WTC11 (cell line): Measurements from ENCODE around the gene CCDC182.

Experiments used
- JUN ChIP-seq: sonication (generic); formaldehyde crosslinking; IDR thresholded peaks from 2 replicates; pipeline ENCODE4 v1.8.0; 2023; ENCODE audit warnings: mild to moderate bottlenecking, missing genetic modification reagents
- KAT7 ChIP-seq: sonication (generic); formaldehyde crosslinking; IDR thresholded peaks from 2 replicates; pipeline ENCODE4 v1.8.1; 2023; ENCODE audit warnings: missing genetic modification reagents, mild to moderate bottlenecking, borderline replicate concordance
- NFE2L1 ChIP-seq: sonication (generic); formaldehyde crosslinking; IDR thresholded peaks from 2 replicates; pipeline ENCODE4 v1.8.1; 2023; ENCODE audit warnings: missing genetic modification reagents
- RELA ChIP-seq: sonication (generic); formaldehyde crosslinking; IDR thresholded peaks from 2 replicates; pipeline ENCODE4 v1.8.1; 2022; ENCODE audit warnings: missing genetic modification reagents, mild to moderate bottlenecking, borderline replicate concordance
- TP53 ChIP-seq: sonication (generic); formaldehyde crosslinking; IDR thresholded peaks from 2 replicates; pipeline ENCODE4 v1.8.1; 2023; ENCODE audit warnings: mild to moderate bottlenecking, missing genetic modification reagents
- TF ChIP-seq, protein P1 (sequence below): sonication (generic); formaldehyde crosslinking; IDR thresholded peaks from 2 replicates; pipeline ENCODE4 v1.8.0; 2022; ENCODE audit warnings: mild to moderate bottlenecking, missing genetic modification reagents
- TF ChIP-seq, protein P2 (sequence below): fragments of 200-600 bp; IDR thresholded peaks from 2 replicates; pipeline ENCODE4 v1.8.0; 2022; ENCODE audit warnings: antibody characterized with exemption
- TF ChIP-seq, protein P3 (sequence below): sonication (generic); formaldehyde crosslinking; IDR thresholded peaks from 2 replicates; pipeline ENCODE4 v1.8.1; 2022; ENCODE audit warnings: mild to moderate bottlenecking, missing genetic modification reagents, moderate library complexity, borderline replicate concordance
- TF ChIP-seq, protein P4 (sequence below): sonication (generic); formaldehyde crosslinking; IDR thresholded peaks from 2 replicates; pipeline ENCODE4 v1.8.1; 2022; ENCODE audit warnings: low read depth, mild to moderate bottlenecking, moderate library complexity, missing genetic modification reagents, borderline replicate concordance
- TF ChIP-seq, protein P5 (sequence below): sonication (generic); formaldehyde crosslinking; IDR thresholded peaks from 2 replicates; pipeline ENCODE4 v1.8.0; 2022; ENCODE audit warnings: mild to moderate bottlenecking, missing genetic modification reagents
- TF ChIP-seq, protein P6 (sequence below): sonication (generic); formaldehyde crosslinking; IDR thresholded peaks from 2 replicates; pipeline ENCODE4 v1.8.1; 2023; ENCODE audit warnings: mild to moderate bottlenecking, missing genetic modification reagents, moderate library complexity
- TF ChIP-seq, protein P7 (sequence below): sonication (generic); formaldehyde crosslinking; IDR thresholded peaks from 2 replicates; pipeline ENCODE4 v1.8.1; 2023; ENCODE audit warnings: mild to moderate bottlenecking, missing genetic modification reagents

DNA sequence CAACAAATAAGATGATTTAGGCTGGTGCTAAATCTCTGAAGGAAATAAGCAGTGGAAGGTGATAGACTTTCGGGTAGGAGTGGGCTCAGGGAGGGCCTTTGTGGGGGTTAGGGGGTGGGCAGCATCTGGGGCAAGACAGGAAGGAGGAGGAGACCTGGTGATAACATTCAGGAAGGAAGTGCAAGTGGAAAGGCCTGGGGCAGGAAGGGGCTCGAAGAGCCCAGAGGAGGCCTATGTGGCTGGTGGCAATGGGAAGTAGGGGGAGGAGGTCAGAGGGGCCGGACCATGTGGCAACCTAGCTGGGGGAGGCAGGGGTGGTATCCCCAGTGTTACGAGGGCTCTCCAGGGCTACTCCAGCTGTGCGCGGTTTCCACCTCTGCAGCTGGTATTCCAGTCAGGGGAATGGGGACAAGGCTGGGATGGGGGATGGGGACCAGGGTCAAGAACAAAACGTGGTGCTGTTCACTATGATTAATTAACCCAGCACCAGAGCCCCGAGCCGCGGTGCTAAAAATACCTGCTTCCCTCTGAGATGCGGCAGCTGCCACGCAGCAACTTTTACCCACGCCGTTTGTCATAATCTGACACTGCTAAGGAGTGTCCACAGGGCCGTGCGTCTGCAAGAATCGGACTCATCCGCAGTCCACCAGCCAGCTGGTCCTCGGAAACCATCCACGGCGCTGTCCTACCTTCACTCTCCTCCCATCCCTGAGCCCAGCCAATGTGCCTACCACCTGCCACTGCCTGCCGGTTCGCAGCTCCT lies 5.2 kb upstream of the CCDC182 start:
- TF ChIP-seq, protein P1, sequence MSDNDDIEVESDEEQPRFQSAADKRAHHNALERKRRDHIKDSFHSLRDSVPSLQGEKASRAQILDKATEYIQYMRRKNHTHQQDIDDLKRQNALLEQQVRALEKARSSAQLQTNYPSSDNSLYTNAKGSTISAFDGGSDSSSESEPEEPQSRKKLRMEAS (CRISPR knock-in tag) = no peak
- TF ChIP-seq, protein P2, sequence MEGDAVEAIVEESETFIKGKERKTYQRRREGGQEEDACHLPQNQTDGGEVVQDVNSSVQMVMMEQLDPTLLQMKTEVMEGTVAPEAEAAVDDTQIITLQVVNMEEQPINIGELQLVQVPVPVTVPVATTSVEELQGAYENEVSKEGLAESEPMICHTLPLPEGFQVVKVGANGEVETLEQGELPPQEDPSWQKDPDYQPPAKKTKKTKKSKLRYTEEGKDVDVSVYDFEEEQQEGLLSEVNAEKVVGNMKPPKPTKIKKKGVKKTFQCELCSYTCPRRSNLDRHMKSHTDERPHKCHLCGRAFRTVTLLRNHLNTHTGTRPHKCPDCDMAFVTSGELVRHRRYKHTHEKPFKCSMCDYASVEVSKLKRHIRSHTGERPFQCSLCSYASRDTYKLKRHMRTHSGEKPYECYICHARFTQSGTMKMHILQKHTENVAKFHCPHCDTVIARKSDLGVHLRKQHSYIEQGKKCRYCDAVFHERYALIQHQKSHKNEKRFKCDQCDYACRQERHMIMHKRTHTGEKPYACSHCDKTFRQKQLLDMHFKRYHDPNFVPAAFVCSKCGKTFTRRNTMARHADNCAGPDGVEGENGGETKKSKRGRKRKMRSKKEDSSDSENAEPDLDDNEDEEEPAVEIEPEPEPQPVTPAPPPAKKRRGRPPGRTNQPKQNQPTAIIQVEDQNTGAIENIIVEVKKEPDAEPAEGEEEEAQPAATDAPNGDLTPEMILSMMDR = no peak
- TF ChIP-seq KAT7 (no peak), JUN (no peak), RELA (CRISPR knock-in tag) (no peak), TP53 (no peak), NFE2L1 (CRISPR knock-in tag) (no peak)
- TF ChIP-seq, protein P3, sequence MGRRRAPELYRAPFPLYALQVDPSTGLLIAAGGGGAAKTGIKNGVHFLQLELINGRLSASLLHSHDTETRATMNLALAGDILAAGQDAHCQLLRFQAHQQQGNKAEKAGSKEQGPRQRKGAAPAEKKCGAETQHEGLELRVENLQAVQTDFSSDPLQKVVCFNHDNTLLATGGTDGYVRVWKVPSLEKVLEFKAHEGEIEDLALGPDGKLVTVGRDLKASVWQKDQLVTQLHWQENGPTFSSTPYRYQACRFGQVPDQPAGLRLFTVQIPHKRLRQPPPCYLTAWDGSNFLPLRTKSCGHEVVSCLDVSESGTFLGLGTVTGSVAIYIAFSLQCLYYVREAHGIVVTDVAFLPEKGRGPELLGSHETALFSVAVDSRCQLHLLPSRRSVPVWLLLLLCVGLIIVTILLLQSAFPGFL (CRISPR knock-in tag) = no peak
- TF ChIP-seq, protein P4, sequence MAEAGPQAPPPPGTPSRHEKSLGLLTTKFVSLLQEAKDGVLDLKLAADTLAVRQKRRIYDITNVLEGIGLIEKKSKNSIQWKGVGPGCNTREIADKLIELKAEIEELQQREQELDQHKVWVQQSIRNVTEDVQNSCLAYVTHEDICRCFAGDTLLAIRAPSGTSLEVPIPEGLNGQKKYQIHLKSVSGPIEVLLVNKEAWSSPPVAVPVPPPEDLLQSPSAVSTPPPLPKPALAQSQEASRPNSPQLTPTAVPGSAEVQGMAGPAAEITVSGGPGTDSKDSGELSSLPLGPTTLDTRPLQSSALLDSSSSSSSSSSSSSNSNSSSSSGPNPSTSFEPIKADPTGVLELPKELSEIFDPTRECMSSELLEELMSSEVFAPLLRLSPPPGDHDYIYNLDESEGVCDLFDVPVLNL = no peak
- TF ChIP-seq, protein P5, sequence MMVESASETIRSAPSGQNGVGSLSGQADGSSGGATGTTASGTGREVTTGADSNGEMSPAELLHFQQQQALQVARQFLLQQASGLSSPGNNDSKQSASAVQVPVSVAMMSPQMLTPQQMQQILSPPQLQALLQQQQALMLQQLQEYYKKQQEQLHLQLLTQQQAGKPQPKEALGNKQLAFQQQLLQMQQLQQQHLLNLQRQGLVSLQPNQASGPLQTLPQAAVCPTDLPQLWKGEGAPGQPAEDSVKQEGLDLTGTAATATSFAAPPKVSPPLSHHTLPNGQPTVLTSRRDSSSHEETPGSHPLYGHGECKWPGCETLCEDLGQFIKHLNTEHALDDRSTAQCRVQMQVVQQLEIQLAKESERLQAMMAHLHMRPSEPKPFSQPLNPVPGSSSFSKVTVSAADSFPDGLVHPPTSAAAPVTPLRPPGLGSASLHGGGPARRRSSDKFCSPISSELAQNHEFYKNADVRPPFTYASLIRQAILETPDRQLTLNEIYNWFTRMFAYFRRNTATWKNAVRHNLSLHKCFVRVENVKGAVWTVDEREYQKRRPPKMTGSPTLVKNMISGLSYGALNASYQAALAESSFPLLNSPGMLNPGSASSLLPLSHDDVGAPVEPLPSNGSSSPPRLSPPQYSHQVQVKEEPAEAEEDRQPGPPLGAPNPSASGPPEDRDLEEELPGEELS (CRISPR knock-in tag) = no peak
- TF ChIP-seq, protein P6, sequence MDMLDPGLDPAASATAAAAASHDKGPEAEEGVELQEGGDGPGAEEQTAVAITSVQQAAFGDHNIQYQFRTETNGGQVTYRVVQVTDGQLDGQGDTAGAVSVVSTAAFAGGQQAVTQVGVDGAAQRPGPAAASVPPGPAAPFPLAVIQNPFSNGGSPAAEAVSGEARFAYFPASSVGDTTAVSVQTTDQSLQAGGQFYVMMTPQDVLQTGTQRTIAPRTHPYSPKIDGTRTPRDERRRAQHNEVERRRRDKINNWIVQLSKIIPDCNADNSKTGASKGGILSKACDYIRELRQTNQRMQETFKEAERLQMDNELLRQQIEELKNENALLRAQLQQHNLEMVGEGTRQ = no peak
- TF ChIP-seq, protein P7, sequence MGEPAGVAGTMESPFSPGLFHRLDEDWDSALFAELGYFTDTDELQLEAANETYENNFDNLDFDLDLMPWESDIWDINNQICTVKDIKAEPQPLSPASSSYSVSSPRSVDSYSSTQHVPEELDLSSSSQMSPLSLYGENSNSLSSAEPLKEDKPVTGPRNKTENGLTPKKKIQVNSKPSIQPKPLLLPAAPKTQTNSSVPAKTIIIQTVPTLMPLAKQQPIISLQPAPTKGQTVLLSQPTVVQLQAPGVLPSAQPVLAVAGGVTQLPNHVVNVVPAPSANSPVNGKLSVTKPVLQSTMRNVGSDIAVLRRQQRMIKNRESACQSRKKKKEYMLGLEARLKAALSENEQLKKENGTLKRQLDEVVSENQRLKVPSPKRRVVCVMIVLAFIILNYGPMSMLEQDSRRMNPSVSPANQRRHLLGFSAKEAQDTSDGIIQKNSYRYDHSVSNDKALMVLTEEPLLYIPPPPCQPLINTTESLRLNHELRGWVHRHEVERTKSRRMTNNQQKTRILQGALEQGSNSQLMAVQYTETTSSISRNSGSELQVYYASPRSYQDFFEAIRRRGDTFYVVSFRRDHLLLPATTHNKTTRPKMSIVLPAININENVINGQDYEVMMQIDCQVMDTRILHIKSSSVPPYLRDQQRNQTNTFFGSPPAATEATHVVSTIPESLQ (CRISPR knock-in tag) = no peak
